Activated naive CD4-positive, alpha-beta T cell treated with Interleukin-2 at 50 U/mL for 16 hours (primary cell): ENCODE data around the gene CLDN18.
A peak's percentile ranks its signal among the peaks of the same experiment; 100 is the strongest.

ENCODE experiments used
- DNase-seq: peaks from one replicate; pipeline ENCODE4 v3.0.0-alpha.2; 2020

CLDN18 gene

DNA sequence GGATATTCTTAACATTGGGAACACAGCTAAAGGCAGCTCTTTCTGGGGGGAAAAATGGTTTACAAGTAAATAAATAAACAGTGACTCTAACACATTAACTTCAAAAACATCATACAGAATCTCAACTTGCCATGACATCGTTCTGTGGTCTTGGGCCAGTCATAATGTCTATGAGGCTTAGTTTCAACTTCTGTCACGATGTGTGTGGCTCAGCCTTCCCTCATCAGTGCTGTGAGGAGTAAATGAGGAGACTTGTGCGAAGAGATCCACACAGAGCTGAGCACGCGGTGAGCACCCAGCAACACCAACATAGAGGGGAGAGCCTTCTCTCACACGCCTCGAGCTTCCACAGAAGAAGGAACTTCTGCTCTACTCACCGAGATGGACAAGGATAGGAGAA is 56.4 kb downstream of the CLDN18 start:
- DNase-seq: no peak

DNA sequence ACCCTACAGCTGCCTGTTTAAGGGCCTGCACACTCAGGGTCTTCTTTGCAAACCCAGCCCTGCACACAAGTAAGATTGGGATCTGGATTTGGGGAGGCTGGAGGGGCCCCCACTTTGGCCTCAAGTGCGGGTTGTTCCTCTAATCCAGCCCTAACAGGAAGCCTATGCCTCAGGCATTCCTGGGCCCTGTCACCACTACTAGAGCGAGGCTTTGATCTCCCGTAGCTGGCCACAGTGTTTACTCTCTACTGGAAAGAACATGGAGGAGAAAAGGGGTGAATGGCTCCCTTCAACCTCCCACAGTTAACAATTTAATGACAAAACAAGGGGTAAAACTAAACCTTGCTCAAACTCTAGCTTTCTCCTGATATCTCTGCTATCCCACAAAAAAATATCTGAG is 57.0 kb downstream of the CLDN18 start:
- no peak for DNase-seq

DNA sequence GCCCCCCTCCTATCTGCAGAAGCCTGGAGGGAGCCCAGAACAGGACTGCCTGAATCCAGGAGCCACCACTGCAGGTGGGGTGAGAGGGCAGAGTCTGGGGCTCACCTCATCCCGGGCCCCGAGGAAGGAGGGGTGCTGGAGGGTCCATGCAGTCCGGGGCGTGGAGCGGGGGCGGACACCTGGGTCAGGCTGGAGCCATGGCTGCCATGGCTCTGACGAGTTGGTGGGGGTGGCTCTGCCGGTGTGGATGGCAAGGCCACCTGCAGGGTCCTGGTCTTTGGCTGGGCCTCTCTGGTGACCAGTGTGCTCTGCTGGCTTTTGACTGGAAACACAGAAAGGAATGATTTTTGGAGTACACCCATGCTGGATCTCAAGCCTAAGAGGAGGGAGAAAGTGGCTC is 58.1 kb downstream of the CLDN18 start:
- no peak for DNase-seq

GRCh38 chr3:138068579-138069174 is 58.7 kb downstream of the CLDN18 start:
- peak; percentile 76 for DNase-seq

DNA sequence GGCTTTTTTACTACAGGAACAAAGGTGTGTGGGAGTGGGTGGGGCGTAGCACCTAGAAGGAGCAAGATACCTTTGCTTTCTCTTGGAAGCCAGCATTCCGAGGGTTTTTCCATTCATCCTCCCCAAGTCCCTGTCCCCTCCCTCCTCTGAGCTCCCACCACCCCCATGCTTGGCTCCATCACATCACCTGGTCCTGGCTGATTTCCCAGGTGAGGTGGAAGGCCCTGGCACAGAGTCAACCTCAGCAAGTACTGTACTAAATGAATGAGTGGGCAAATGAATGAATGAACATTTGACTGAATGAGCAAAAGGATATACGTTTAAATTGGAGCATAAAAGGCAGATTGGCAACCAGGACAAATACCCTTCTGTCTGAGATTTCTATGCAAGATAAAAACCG is 60.0 kb downstream of the CLDN18 start:
- DNase-seq: no peak

GRCh38 chr3:138072796-138073195 is 62.8 kb downstream of the CLDN18 start:
- no peak for DNase-seq

GRCh38 chr3:138078096-138078495 is 68.1 kb downstream of the CLDN18 start:
- DNase-seq: no peak

- DNase-seq: no peak
Measured at GRCh38 chr3:138078901-138079344, 69.0 kb downstream of the CLDN18 start.

GRCh38 chr3:138079901-138080300 is 69.9 kb downstream of the CLDN18 start:
- DNase-seq: no peak

- DNase-seq: no peak
Measured at GRCh38 chr3:138081371-138082084, 71.6 kb downstream of the CLDN18 start.

DNA sequence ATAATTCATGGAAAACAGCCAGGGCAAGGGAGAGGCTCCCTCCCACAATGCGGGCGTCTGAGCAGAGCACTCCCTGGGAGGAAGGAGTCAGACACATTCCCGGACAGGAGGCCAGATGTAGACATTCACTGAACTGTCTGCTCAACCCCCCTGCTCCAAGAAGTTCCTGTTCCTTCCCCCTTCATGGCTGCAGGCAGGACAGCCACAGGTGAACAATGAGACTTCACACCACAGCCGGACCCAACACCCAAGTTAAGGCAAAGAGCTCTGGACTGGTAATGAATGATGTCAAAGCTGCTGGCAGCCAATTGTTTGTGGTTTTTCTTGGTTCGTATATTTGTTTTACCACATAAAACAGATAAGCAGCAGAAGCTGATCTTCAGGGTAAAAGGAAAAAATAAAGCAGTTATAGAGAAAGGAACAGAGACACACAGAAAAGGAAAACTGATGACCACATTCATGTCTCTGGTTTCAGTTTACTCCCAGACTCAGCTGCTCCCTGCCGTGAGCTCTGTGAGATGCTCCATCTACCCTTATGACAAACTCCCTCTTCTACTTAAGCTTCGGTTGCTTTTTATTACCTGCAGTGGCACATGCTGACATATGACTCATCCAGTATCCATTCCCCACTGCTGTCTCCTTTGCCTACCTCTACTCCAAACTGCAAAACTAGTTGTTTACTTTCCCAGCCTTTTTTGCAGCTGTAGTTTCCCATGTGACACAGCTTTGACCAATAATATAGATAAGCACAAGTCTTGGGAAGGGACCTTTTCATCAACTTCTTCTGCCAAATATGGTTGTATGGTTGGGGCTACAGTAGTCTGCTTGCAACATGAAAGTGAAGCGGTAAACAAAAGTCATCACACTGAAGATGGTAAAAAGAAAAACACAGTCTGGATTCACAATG is 72.4 kb downstream of the CLDN18 start:
- DNase-seq: no peak

DNA sequence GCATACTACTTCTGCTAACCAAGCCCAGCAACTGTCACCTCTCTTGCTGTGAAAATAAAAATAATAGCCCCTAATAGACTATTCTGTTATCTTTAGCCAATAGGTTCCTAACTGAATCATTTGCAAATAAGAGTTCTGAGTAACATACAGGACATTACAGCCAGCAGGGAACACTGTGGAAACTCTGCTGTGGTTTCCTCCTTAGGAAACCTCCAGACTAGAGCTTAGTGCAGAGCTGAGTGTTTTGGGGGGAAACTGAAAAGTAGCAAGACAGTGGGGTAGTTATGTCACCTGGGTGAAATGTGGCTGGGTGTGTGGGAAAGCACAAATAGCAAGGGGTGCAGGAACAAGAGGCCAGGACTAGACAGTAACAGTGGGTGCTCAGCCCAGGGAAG is 73.0 kb downstream of the CLDN18 start:
- no peak for DNase-seq
